HG03025 (cell line): Measurements from ENCODE around the gene UBALD2.
"Not testable (repeated sequence)": the region's sequence is repeated elsewhere in the genome, so short reads cannot be mapped to it uniquely, and the experiment has no call there.

Source experiments
- ATAC-seq: cut with Tn5 transposase; IDR thresholded peaks from one replicate; pipeline ENCODE4 v1.9.1; 2021; ENCODE audit warnings: mild to moderate bottlenecking, moderate library complexity; ENCODE audit not compliant: unreplicated experiment, low FRiP score

UBALD2 gene

GRCh38 chr17:76264755-76265623, at the start of gene UBALD2:
Gene UBALD2, plus strand, starts transcription at chr17:76265348. Its CDS starts 158 bp downstream, at chr17:76265506.
- peak; percentile 70 for ATAC-seq

GRCh38 chr17:76217081-76217480, 48.1 kb upstream of the UBALD2 start:
- ATAC-seq, result no peak

GRCh38 chr17:76219670-76220383, 45.3 kb upstream of the UBALD2 start:
- no peak for ATAC-seq

GRCh38 chr17:76223802-76224201, 41.3 kb upstream of the UBALD2 start:
- no peak for ATAC-seq

GRCh38 chr17:76225373-76226086, 39.6 kb upstream of the UBALD2 start:
- not testable (repeated sequence) for ATAC-seq

- not testable (repeated sequence) for ATAC-seq
Measured at GRCh38 chr17:76226749-76227148, 38.4 kb upstream of the UBALD2 start.

GRCh38 chr17:76232342-76232741, 32.8 kb upstream of the UBALD2 start:
- no peak for ATAC-seq

GRCh38 chr17:76233588-76234353, 31.4 kb upstream of the UBALD2 start:
- no peak for ATAC-seq

GRCh38 chr17:76234354-76234679, 30.8 kb upstream of the UBALD2 start:
- ATAC-seq, result no peak

- no peak for ATAC-seq
Measured at GRCh38 chr17:76235883-76236282, 29.3 kb upstream of the UBALD2 start.

GRCh38 chr17:76236603-76237002, 28.5 kb upstream of the UBALD2 start:
- no peak for ATAC-seq

- no peak for ATAC-seq
Measured at GRCh38 chr17:76237859-76238313, 27.3 kb upstream of the UBALD2 start.

- no peak for ATAC-seq
Measured at GRCh38 chr17:76238847-76239537, 26.2 kb upstream of the UBALD2 start.

GRCh38 chr17:76239538-76240274, 25.4 kb upstream of the UBALD2 start:
- ATAC-seq, result no peak

- no peak for ATAC-seq
Measured at GRCh38 chr17:76240461-76241203, 24.5 kb upstream of the UBALD2 start, which contains the start of gene RNF157. Gene RNF157, minus strand, starts transcription at chr17:76240493. Its CDS starts 253 bp downstream, at chr17:76240240.

GRCh38 chr17:76241204-76241538, 24.0 kb upstream of the UBALD2 start:
- ATAC-seq, result no peak

- ATAC-seq, result no peak
Measured at GRCh38 chr17:76241691-76242255, 23.4 kb upstream of the UBALD2 start.
